Loucy (cell line): ENCODE data around the gene CUBN.

Experiments
- H2AFZ ChIP-seq: fragments of 200-600 bp; sonication (generic); 2 replicates; pipeline ENCODE4 v1.6.0; 2016; ENCODE audit warnings: antibody characterized with exemption, mild to moderate bottlenecking, low read length, moderate library complexity
- H3F3A ChIP-seq: fragments of 200-600 bp; 2 replicates; pipeline ENCODE4 v1.6.0; 2016; ENCODE audit warnings: antibody characterized with exemption, low read depth, mild to moderate bottlenecking
- H3K27me3 ChIP-seq: fragments of 200-600 bp; sonication (generic); 2 replicates; pipeline ENCODE4 v1.6.1; 2014; ENCODE audit warnings: low read length, mild to moderate bottlenecking; ENCODE audit not compliant: insufficient read depth, poor library complexity, severe bottlenecking
- H3K36me3 ChIP-seq: fragments of 200-600 bp; sonication (generic); 2 replicates; pipeline ENCODE4 v1.6.1; 2016; ENCODE audit warnings: low read length; ENCODE audit not compliant: insufficient read depth
- H3K4me1 ChIP-seq: fragments of 200-600 bp; sonication (generic); 2 replicates; pipeline ENCODE4 v1.5.1; 2014; ENCODE audit warnings: low read length, mild to moderate bottlenecking; ENCODE audit not compliant: insufficient read depth, poor library complexity, severe bottlenecking
- H3K4me2 ChIP-seq: fragments of 200-600 bp; sonication (generic); 2 replicates; pipeline ENCODE4 v1.6.0; 2014; ENCODE audit warnings: antibody characterized with exemption, low read length, low read depth, mild to moderate bottlenecking; ENCODE audit not compliant: poor library complexity, severe bottlenecking
- H3K4me3 ChIP-seq: fragments of 200-600 bp; sonication (generic); 2 replicates; pipeline ENCODE4 v1.5.1; 2014; ENCODE audit warnings: low read length, mild to moderate bottlenecking, mixed read lengths; ENCODE audit not compliant: poor library complexity, severe bottlenecking
- H3K79me2 ChIP-seq: fragments of 200-600 bp; sonication (generic); 2 replicates; pipeline ENCODE4 v1.6.1; 2014; ENCODE audit warnings: low read length; ENCODE audit not compliant: insufficient read depth
- H3K9ac ChIP-seq: fragments of 200-600 bp; sonication (generic); 2 replicates; pipeline ENCODE4 v1.6.0; 2014; ENCODE audit warnings: mild to moderate bottlenecking, low read depth, low read length, moderate library complexity; ENCODE audit not compliant: poor library complexity, severe bottlenecking
- H3K9me2 ChIP-seq: fragments of 200-600 bp; sonication (generic); replicated peaks from 2 replicates; pipeline ENCODE4 v1.6.1; 2016; ENCODE audit warnings: low read depth, low read length, mixed read lengths
- H3K9me3 ChIP-seq: fragments of 200-600 bp; sonication (generic); 2 replicates; pipeline ENCODE4 v1.6.1; 2014; ENCODE audit warnings: mild to moderate bottlenecking, antibody characterized with exemption, low read length, low read depth; ENCODE audit not compliant: insufficient read depth
- H4K20me1 ChIP-seq: fragments of 200-600 bp; sonication (generic); 2 replicates; pipeline ENCODE4 v1.6.0; 2014; ENCODE audit warnings: antibody characterized with exemption, low read length, mild to moderate bottlenecking; ENCODE audit not compliant: insufficient read depth, poor library complexity, severe bottlenecking
- EZH2phosphoT487 ChIP-seq: fragments of 200-600 bp; IDR thresholded peaks from 2 replicates; pipeline ENCODE4 v1.6.1; 2018; ENCODE audit warnings: antibody characterized with exemption, mild to moderate bottlenecking, moderate library complexity, borderline replicate concordance
- TF ChIP-seq, protein P1 (sequence below): fragments of 200-600 bp; sonication (generic); conservative IDR thresholded peaks from 2 replicates; pipeline ENCODE4 v1.5.1; 2014; ENCODE audit warnings: mild to moderate bottlenecking, antibody characterized with exemption, low read length

CUBN gene

DNA sequence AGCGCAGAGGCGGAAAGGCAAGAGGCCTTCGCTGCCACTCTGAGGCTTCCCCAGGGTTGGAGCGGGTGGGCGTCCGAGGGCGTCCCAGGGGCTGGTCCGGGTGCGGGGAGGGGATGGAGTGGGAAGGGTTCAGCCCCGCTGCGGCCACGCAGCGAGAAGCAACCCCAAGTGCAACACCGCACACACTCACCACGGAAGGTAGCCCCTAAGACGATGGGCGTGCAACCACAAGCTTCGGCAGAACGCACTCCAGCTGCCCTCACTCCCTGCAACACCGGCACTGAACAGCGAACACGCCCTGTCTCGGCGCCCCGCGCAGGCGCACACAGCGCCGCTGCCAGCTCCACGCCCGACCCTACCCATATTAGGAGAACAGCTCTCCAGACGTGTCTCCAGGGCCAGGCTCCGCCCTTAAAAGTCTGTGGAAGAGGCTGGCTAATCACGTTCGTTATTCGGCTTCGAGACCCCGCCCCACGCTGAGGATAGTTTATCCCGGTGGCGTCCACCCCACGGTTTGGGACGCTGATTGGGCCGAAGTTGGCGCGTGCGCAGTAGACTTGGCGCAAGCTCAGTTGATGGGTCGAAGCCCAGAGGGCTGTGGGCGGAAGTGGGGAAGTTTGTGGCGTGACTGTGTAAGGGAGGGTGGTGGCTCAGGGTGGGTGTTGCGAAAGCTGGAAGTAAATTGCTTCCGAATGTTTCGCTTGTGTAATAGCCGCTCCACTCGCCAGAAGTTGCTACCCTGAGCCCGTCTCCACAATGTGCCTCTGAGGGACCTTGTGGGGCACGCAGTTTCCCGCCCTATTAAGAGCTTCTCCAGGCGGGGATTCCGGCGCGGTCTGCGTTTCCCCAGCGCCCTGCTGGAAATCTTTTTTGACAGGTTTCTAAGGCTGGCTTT is 312.2 kb downstream of the CUBN start, which contains the start of gene RSU1:
RSU1 (minus strand) TSS at position 300 of the 895 bp plus-strand sequence. CDS start 343 bp downstream, outside the sequence.
- peaks cover 27% of the 10 kb centered on the region for H3K79me2 ChIP-seq
- peak within 1 kb of the TSS; percentile 96 for H3K4me3 ChIP-seq
- H3K4me1 ChIP-seq: peaks cover 38% of the 10 kb centered on the region
- no peaks in the 10 kb centered on the region for H4K20me1 ChIP-seq
- H3K36me3 ChIP-seq: no peaks in the 10 kb centered on the region
- no peaks in the 10 kb centered on the region for H3F3A ChIP-seq
- peaks cover 7% of the 10 kb centered on the region for H3K27me3 ChIP-seq
- H3K9me3 ChIP-seq: peaks cover 4% of the 10 kb centered on the region; the same call in 1 of the 2 replicates
- H2AFZ ChIP-seq: peak within 1 kb of the TSS; percentile 89
- H3K9ac ChIP-seq: peak within 1 kb of the TSS; percentile 85
- peak within 1 kb of the TSS; percentile 97 for H3K4me2 ChIP-seq
- TF ChIP-seq, protein P1, sequence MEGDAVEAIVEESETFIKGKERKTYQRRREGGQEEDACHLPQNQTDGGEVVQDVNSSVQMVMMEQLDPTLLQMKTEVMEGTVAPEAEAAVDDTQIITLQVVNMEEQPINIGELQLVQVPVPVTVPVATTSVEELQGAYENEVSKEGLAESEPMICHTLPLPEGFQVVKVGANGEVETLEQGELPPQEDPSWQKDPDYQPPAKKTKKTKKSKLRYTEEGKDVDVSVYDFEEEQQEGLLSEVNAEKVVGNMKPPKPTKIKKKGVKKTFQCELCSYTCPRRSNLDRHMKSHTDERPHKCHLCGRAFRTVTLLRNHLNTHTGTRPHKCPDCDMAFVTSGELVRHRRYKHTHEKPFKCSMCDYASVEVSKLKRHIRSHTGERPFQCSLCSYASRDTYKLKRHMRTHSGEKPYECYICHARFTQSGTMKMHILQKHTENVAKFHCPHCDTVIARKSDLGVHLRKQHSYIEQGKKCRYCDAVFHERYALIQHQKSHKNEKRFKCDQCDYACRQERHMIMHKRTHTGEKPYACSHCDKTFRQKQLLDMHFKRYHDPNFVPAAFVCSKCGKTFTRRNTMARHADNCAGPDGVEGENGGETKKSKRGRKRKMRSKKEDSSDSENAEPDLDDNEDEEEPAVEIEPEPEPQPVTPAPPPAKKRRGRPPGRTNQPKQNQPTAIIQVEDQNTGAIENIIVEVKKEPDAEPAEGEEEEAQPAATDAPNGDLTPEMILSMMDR: no peak
- TF ChIP-seq EZH2phosphoT487: no peak
- no peaks in the 10 kb centered on the region for H3K9me2 ChIP-seq

DNA sequence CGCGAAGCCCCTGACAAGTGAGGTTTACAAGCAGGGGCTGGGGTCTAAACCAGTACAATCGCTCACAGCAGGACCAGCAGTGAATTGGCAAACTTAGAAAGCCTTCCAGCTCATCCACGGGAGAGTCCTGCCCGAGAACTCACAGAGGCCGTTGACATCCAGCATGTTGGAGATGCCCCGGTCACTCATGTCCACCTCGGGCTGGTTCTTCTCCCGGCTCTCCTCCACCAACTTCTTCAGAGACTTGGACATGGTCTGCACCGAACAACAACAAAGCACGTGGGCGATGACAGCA is 312.8 kb downstream of the CUBN start:
- TF ChIP-seq EZH2phosphoT487: no peak
- TF ChIP-seq, protein P1: no peak
- Histone ChIP-seq H3K79me2 (peaks cover 29% of the 10 kb centered on the region), H3K27me3 (peaks cover 7% of the 10 kb centered on the region), H3K36me3 (no peaks in the 10 kb centered on the region), H3K4me1 (peaks cover 41% of the 10 kb centered on the region), H3K9ac (peak overlapping the region; percentile 85), H3K9me3 (no peaks in the 10 kb centered on the region; the same call in 1 of the 2 replicates), H4K20me1 (no peaks in the 10 kb centered on the region), H2AFZ (peak overlapping the region; percentile 89), H3K9me2 (no peaks in the 10 kb centered on the region), H3K4me2 (peak overlapping the region; percentile 97), H3K4me3 (peak overlapping the region; percentile 96), H3F3A (no peaks in the 10 kb centered on the region)

DNA sequence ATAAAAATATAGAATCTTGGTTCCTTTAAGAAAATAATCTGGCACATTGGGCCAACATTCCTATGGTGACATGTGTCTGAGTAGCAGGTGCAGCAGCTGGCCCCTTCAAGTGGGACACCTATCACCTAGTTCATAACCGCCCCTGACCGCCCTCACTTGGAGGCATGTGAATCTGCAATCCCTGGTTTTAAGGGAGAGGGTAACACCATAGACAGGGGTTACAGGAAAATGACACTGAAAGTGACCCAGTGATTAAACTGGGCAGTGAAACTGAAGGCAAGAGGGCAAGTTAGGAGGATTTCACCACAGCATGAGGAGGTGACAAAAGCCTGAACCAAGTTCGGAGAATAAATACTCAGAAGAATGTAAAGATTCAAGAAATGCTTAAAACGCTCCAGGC is 313.4 kb downstream of the CUBN start:
- H3K4me1 ChIP-seq: peaks cover 47% of the 10 kb centered on the region

More for the DNA sequence above, 313.4 kb downstream of the CUBN start:
- Histone ChIP-seq H3K36me3 (no peaks in the 10 kb centered on the region), H3K9me2 (no peaks in the 10 kb centered on the region), H3K9me3 (no peaks in the 10 kb centered on the region), H3K79me2 (peaks cover 35% of the 10 kb centered on the region), H3K9ac (peak overlapping the region; percentile 85), H4K20me1 (no peaks in the 10 kb centered on the region), H3K4me3 (peak overlapping the region; percentile 96), H3F3A (no peaks in the 10 kb centered on the region), H3K4me2 (peak overlapping the region; percentile 97), H2AFZ (no peak overlapping the region), H3K27me3 (peaks cover 3% of the 10 kb centered on the region)
- TF ChIP-seq, protein P1: no peak
- no peak for TF ChIP-seq EZH2phosphoT487
